Neural cell (in vitro differentiated cells): ENCODE data around the gene ASIC4.

Source experiments
- POLR2AphosphoS5 ChIP-seq: IDR thresholded peaks from 2 replicates; pipeline ENCODE4 v1.6.1; 2012
- TF ChIP-seq, protein P1 (sequence below): fragments of 450-650 bp; IDR thresholded peaks from 2 replicates; pipeline ENCODE4 v1.5.1; 2014; ENCODE audit warnings: antibody characterized with exemption, mild to moderate bottlenecking, moderate library complexity; ENCODE audit not compliant: poor library complexity, severe bottlenecking

DNA sequence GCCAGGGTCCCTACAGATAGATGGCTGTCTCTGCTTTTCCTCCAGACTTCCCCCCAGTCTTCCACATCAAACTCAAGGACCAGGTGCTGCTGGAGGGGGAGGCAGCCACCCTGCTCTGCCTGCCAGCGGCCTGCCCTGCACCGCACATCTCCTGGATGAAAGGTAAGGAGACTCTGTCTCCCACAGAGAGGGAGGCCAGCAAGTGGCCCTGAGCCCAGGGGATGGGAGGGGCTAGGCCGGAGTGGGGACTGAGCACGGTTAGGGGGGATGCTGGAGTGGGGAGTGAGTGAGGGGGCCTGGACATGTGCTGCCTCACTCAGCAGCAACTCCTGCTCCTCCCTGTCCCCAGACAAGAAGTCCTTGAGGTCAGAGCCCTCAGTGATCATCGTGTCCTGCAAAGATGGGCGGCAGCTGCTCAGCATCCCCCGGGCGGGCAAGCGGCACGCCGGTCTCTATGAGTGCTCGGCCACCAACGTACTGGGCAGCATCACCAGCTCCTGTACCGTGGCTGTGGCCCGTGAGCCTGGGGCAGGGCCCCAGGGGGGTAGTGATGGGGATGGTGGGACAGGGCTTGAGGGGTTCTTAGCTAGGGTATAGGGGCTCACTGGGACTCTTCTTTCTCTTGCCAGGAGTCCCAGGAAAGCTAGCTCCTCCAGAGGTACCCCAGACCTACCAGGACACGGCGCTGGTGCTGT lies 26.0 kb upstream of the ASIC4 start:
- TF ChIP-seq, protein P1, sequence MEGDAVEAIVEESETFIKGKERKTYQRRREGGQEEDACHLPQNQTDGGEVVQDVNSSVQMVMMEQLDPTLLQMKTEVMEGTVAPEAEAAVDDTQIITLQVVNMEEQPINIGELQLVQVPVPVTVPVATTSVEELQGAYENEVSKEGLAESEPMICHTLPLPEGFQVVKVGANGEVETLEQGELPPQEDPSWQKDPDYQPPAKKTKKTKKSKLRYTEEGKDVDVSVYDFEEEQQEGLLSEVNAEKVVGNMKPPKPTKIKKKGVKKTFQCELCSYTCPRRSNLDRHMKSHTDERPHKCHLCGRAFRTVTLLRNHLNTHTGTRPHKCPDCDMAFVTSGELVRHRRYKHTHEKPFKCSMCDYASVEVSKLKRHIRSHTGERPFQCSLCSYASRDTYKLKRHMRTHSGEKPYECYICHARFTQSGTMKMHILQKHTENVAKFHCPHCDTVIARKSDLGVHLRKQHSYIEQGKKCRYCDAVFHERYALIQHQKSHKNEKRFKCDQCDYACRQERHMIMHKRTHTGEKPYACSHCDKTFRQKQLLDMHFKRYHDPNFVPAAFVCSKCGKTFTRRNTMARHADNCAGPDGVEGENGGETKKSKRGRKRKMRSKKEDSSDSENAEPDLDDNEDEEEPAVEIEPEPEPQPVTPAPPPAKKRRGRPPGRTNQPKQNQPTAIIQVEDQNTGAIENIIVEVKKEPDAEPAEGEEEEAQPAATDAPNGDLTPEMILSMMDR = no peak
- TF ChIP-seq POLR2AphosphoS5 = no peak
